Measurements from ENCODE around the gene IFI6.

Gene IFI6

DNA sequence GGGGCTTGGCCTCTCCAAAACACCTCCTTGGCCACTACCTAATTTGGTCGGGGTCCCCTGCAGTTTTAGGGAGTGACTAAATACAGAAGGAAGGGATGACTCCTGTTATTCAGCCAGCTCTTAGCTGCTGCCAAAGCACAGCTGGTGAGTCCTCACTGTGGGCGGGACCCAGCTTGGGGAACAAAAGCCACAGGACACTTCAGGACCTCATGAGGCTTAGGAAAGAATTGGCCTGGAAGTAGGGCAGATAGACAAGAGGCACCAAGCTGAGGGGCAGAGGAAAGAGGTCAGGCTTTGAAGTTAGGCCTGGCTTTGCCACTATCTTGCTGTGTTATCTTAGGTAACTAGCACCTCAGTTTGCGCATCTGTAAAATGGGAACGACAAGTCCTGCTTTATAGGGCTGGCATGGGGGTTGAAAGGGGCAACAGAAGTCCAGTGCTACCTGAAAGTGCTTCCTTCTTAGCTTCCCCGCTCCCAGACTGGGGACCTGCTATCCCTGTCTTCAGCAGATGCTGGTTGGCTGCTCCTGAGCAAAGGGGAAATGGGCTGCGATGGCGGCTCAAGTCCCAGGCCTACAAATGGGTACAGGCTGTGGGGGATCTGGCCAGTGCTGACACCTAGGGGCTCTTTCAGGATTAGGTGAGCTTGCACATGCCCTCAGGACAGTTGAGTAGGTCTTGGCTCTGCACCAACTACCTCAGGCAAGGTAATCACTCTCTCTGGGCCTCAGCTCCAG lies 15.7 kb downstream of the IFI6 start:
- no peak for TF ChIP-seq CTCF (conservative IDR thresholded peaks at IDR 0.05; ENCODE audit: low read depth, low read length)
- no peak for DNase-seq (ENCODE audit: low read depth)
- no peak overlapping the region for H3K4me3 ChIP-seq (ENCODE audit: low read length)

- no peak overlapping the region for H3K4me3 ChIP-seq (ENCODE audit: low read length)
- no peak for TF ChIP-seq CTCF (conservative IDR thresholded peaks at IDR 0.05; ENCODE audit: low read depth, low read length)
- DNase-seq (ENCODE audit: low read depth): no peak
Measured at GRCh38 chr1:27655151-27655937, 16.6 kb downstream of the IFI6 start.

DNA sequence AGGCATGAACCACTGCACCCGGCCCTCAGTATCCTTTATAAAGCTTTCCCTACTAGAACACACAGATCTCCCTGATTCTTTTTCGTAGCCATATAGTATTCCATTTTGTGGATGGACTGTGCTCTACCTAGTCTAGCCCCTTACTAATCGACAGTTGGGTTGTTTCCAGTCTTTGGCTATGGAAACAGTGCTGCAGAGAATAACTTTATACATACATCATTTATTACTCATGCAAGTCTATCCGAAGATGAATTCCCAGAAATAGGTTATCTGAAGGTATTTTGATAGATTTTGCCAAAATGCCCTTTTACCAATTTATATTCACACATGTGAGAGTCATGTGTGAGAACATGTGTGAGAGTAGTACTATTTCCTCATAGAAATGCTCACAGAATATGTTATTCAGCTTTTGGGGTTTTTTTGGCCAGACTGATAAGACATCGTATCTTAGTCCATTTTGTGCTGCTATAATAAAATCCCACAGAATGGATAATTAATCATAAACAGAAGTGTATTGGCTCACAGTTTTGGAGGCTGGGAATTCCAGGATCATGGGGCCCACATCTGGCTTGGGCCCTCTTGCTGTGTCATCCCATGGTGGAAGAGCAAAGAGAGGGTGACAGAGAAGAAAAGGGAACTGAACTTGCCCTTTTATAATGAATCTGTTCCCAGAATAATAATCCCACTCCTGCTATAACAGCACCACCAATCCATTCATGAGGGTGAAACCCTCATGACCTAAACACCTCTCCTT lies 19.7 kb downstream of the IFI6 start:
- no peak for DNase-seq (ENCODE audit: low read depth)
- TF ChIP-seq CTCF (conservative IDR thresholded peaks at IDR 0.05; ENCODE audit: low read depth, low read length): no peak
- H3K4me3 ChIP-seq (ENCODE audit: low read length): no peak overlapping the region

- no peak overlapping the region for H3K4me3 ChIP-seq (ENCODE audit: low read length)
- no peak for TF ChIP-seq CTCF (conservative IDR thresholded peaks at IDR 0.05; ENCODE audit: low read depth, low read length)
- no peak for DNase-seq (ENCODE audit: low read depth)
Measured at GRCh38 chr1:27650539-27651175, 21.3 kb downstream of the IFI6 start.

DNA sequence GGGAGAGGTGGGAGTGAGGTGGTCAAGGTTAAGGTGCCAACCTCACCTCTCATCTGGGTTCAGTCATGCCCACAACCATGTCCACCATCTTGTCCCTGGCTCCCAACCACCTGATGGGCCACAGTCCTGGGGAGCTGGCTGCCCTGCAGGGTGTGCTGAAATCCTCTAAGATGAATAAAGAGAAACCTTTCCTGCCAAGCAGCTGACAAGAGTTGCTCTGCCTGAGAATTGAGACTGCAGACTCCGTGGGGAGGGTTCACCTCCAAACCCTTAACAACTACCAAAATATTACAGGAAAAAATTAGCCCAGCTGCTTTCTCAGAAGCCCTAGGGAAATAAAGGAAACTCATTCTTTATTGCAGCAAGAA lies 21.8 kb downstream of the IFI6 start:
- no peak for TF ChIP-seq CTCF (conservative IDR thresholded peaks at IDR 0.05; ENCODE audit: low read depth, low read length)
- no peak for DNase-seq (ENCODE audit: low read depth)
- H3K4me3 ChIP-seq (ENCODE audit: low read length): no peak overlapping the region

DNA sequence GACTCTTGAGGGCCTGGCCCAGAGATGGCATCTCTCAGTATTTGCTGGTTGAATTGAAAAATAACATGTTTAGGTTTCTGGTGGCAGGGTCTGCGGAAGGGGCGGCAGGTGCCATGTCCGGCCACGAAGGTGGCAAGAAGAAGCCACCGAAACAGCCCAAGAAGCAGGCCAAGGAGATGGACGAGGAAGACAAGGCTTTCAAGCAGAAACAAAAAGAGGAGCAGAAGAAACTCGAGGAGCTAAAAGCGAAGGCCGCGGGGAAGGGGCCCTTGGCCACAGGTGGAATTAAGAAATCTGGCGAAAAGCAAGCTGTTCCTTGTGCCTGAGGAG lies 22.7 kb downstream of the IFI6 start:
- no peak for DNase-seq (ENCODE audit: low read depth)
- H3K4me3 ChIP-seq (ENCODE audit: low read length): no peak overlapping the region
- no peak for TF ChIP-seq CTCF (conservative IDR thresholded peaks at IDR 0.05; ENCODE audit: low read depth, low read length)

All from retinal pigment epithelial cell (primary cell).